Limb (tissue), 2 donors: ENCODE measurements around the gene NPAS4.
A peak's percentile ranks its signal among the peaks of the same experiment; 100 is the strongest.
"Not testable (repeated sequence)": the region's sequence is repeated elsewhere in the genome, so short reads cannot be mapped to it uniquely, and the experiment has no call there.

ENCODE experiments used
- DNase-seq, 2 donors: peaks; one replicate each; pipeline ENCODE4 v3.0.0-alpha.2; 2016; ENCODE audit errors: extremely low spot score in 2 of 2

The NPAS4 gene

DNA sequence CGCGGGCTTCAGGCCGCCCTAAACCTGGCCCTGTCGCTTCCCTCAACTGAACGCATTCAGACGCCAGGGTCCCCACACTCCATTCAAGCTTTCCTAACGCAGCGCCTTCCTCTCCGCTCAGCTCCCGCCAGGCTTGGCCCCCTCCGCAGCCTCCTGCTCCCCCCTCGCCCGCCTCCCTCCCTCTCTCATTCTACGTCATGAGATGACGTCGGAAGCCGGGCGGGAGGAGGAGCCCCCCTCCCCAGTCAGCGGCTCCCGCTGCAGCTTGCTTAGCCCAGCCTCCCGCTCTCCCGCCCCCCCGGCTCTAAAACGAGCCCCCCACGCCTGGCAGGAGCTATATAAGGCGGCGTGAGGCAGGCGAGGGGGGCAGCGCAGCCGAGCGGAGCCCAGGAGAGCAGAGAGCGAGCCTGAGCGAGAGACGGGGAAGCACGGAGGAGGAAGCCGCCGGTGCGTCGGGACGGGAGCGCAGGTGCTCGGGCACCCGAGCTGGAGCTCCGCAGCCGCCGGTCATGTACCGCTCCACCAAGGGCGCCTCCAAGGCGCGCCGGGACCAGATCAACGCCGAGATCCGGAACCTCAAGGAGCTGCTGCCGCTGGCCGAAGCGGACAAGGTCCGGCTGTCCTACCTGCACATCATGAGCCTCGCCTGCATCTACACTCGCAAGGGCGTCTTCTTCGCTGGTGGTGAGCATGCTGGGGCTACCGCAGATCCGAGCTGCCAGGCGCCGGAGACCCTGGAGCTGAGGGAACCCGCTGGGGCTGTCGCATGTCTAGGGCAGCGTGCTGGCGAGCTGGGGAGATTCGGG, at the start of gene NPAS4:
NPAS4 (plus strand) TSS at position 365 of the 806 bp plus-strand sequence; CDS start at position 510, 145 bp downstream.
- DNase-seq, result peak in 1 of 2 donors; percentile 72

DNA sequence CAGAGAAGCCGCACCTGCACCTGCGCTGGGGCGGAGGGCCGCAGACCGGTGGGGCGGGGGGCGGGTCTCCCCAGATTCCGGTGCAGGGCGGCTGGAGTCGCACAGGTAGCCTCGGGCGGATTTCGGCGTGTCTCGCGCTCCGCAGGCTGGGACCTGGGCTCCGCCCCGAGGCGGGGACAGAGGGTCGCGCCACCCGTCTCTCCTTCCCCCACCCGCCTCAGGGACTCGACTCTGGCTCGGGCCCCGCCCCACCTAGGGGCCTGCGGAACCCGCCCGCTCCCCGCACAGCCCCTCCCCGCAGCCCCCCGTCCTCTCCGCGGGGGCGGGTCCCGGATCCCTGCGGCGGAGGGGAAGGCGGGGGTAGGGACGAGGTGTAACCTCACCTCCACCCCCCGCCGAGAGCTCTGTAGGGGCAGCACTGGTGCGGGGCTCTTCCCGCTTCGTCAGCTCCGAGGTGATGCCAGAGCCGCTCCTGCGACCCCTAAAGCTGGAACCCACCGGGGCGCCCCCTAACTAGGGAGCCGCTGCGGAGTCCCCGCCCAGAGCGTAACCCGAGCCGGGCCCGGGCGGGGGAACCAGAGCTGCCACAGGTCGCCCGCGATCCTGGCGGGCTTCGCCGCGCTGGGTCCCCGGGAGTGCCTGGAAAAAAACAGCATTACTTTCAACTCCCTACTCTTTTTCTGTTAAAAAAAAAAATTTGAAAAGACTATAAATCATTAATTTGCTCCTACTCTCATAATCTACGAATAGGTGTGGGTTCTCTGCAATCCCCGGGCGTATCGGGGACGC, 49.0 kb upstream of the NPAS4 start, which contains the start of gene SLC29A2:
SLC29A2 (minus strand) TSS at position 134 of the 789 bp plus-strand sequence. CDS start 169 bp downstream, outside the sequence.
- peak in 1 of 2 donors; percentile 82 for DNase-seq

DNA sequence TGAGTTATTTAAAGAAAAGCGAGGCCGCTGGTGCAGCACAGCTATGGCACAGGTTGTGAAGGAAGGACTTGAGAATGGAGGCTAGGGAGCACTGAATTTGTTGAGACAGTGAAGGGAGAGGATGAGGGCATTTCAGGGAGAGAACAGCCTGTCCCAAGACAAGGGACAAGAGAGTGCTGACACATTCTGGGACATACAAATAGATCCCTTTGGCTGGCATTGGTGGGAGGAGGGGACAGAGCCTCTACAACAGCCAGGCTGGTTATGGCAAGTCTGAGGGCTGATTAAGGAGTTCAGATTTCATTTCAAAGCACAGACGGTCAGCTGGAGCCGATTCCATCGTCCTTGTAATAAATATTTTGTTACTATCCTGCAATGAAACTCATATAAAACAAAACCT, 47.6 kb upstream of the NPAS4 start:
- DNase-seq, result no peak

DNA sequence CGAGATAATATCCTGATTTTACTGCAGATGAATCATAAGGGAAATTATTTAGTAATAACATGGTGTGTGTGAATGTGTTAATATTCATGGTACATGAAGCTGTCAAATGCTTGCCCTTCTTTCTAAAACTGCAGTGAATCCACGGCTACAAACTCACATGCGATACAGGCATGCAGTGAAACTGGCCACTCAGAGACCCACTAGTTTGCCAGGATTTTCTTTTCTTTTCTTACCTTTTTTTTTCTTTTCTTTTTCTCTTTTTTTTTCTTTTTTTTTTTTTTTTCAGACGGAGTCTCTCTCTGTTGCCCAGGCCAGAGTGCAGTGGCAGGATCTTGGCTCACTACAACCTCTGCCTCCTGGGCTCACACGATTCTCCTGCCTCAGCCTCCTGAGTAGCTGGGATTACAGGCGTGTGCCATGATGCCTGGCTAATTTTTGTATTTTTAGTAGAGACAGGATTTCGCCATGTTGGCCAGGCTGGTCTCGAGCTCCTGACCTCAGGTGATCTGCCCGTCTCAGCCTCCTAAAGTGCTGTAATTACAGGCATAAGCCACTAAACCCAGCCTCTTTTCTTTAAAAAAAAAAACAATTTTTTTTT, 47.0 kb upstream of the NPAS4 start:
- DNase-seq, result not testable (repeated sequence)

DNA sequence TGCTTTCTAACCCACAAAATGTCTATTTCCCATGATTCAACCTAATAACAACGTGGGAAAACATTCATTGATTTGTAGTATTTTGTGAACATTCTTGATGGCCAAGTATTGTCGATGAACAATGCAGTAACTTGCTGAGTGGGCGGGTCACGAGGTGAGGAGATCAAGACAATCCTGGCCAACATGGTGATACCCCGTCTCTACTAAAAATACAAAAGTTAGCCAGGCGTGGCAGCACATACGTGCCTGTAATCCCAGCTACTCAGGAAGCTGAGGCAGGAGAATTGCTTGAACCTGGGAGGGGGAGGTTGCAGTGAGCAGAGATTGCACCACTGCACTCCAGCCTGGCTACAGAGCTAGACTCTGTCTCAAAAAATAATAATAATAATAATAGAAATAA, 40.6 kb upstream of the NPAS4 start:
- DNase-seq, result not testable (repeated sequence)

DNA sequence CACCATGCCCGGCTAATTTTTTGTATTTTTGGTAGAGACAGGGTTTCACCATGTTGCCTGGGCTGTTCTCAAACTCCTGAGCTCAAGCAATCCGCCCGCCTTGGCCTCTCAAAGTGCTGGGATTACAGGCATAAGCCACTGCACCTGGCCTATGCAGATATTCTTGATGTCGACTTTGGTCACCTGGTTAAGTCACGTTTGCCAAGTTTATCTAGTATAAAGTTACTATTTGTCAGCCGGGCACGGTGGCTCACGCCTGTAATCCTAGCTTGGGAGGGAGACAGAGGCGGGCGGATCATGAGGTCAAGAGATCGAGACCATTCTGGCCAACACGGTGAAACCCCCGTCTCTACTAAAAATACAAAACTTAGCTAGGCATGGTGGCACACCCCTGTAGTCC, 36.5 kb upstream of the NPAS4 start:
- not testable (repeated sequence) for DNase-seq

DNA sequence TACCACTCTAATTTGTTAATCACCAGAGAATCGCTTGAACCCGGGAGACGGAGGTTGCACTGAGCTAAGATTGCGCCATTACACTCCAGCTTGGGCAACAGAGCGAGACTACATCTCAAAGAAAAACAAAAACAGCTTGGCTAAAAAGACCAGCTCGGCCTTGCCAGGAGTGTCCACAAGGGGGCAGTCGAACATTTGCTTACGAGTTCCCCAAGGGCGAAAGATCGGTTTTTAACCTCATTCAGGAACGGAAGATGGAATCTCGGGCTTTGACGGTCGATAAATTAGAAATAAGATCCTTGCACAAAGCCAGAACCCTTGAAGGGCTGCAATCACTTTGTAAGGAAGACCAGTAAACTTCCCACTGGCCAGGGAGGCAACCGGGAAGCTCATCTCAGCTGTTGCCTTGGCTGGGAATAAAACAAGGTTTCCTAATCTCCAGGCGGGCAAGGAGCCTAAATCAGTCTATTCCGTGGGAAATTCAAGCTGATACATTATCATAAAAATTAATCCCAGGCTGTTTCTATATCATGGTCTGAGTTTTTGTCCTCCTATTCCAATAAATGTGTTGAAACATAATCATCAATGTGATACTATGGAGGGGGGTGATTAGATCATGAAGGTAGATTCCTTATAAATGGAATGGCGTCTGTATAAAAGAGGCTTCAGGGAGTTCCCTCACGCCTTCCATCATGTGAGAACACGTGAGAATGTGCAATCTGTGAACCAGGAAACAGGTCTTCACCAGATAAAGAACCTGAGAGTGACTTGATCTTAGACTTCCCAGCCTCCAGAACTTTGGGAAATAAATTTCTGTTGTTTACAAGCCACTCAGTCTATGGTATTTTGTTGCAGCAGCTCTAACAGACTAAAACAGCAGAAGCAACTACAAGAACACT, 34.4 kb upstream of the NPAS4 start:
- DNase-seq, result peak; percentile 73 to 87

- DNase-seq, result peak in 1 of 2 donors; percentile 34
Measured at GRCh38 chr11:66388780-66389386, 32.0 kb upstream of the NPAS4 start.

GRCh38 chr11:66391322-66391721, 29.5 kb upstream of the NPAS4 start:
- DNase-seq, result no peak

GRCh38 chr11:66393954-66394353, 26.9 kb upstream of the NPAS4 start:
- DNase-seq, result no peak

GRCh38 chr11:66407651-66408050, 13.2 kb upstream of the NPAS4 start:
- no peak for DNase-seq

DNA sequence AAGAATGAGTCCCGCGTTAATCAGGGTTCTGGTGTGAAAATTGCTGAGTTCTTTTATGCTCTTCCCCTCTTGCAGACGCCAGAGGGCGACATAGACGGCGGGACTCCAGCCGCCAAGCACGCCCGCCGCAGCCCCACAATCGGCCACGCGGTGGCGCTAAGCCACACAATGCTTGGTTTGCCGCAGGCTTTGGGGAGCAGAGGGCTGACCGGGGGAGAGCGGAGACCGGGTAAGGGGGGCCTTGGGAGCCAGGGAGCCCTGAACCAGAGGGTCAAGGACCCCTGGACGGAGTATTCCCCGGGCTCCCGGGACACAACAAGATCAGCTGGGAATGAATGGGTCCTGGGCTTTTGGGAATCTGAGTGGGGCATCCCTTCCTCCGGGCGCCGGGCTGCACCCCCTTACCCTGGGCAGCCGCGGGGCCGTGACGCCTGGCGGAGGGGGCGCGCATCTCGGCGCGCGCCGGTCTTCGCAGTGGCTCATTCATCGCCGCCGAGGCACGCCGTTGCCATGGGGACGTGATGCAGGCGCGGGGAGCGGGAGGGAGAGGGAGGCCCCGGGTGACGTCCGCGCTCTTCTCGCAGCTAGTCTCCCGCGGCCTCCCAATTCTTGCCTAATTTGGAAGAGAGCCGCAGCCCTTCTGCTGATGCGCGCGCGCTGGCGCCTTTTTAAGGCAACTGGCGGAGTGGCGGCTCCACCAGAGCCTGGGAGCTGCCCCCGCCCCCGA, 12.2 kb upstream of the NPAS4 start:
- peak; percentile 86 to 98 for DNase-seq

DNA sequence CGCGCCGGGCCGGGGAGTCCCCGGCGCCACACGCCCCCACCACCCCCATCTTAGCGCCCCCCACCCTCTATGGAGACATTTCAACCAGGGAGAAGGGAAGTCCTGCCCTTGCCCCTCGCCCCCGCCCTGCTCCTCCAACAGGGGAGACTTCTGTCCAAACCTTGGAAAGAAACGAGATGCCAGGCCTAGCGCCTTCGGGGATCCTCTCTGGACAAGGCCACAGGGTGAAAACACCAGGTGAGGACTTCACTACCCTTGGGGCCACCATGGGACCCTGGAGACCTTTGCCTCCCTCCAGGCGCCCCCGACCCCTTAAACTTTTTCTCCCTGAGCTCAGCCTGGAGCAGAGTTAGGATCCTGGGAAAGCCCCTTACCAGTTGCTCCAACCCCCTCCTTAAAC, 11.6 kb upstream of the NPAS4 start:
- DNase-seq, result no peak

- DNase-seq, result no peak
Measured at GRCh38 chr11:66410191-66410590, 10.6 kb upstream of the NPAS4 start.

DNA sequence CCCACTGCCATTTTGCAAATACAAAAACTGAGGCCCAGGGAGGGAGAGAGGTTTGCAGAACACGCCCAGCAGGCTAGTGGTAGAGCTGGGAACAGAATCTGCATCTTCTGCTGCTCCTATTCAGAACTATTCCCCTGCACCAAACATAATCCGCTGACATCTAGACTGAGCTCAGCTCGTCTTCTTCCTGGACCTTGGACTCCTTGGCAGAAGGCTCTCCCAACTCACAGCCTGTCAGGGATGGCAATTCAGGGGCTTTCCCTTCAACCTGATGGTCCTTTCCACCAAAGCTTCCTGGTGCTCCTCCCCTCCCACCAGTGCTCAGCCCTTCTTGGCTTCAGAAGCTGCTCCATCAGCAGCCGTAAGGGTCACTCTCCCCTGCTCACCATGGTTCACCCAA, 9.5 kb upstream of the NPAS4 start:
- no peak for DNase-seq

DNA sequence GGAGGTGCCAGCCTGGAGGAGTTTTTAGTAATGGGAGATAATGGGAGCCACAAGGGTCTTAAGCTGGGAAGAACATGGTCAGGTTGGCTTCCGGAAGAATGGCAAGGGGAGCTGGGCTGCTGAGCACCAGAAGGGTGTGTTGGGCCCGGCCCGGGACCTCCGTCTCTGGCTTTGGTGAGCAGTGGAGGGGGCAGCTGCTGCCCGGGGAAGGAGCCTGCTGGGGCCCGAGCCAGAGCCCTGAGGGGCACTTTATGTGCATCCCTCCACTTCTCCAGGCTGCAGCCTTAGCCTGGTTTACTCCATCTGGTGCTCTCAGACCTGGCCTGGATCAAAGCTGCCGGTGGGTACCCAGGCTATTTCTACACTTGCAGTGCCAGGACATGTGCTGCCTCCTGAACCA, 8.7 kb upstream of the NPAS4 start:
- DNase-seq, result no peak

DNA sequence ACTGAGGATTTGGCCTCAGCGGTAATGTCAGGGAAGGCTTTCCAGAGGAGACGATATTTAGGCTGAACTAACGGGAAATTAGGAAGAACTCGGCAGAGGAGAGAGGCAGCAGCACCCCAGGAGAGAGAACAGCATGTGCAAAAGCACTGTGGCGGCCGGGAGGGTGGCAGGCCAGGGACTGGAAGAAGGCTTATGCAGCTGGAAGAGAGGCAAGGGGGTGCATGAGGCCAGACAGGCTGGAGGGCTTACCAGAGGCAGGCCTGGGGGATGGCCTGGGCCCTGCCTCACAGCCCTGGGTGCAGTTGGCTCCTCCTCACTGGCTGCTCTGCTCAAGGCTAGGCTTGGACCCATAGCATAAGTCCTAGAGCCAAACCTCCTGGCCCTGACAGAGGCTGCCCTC, 7.7 kb upstream of the NPAS4 start:
- DNase-seq, result no peak

DNA sequence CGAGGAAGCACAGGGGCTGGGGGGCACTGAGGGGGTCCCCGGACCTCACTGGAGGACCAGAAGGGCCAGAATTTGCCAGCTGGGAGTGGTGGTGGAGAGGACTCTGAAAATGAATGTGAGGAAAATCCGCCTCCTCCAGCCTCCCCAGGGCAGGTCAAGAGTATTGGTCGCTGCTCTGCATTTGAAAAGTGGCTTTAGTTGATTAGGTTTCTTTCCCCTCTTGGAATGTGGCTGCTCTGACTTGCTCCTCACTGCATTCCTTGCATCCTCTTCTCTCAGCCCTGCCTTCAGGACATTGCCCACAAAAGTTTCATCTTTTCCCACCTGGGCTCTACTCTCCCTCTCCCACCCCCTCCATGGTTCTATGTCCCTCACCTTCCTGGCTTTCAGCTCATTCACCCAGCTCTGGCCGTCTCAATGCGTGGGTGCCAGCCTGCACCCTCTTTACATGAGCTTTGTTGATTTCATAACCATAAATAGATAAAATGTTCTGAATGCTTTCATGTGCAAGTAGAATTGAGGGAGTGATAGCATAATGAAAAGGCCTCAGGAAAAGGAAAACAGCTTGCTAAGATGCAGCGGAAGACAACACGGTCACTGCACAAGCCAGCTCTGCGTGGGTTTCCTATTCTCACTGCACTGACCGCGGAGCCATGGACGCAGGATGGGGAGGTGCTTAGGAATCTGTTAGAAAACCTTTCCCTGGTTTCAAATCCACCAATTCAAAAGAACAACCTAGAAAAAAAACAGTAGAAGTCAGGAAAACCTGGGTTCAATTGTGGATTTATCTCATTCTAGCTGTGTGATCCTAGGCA, 6.5 kb upstream of the NPAS4 start:
- DNase-seq, result no peak

DNA sequence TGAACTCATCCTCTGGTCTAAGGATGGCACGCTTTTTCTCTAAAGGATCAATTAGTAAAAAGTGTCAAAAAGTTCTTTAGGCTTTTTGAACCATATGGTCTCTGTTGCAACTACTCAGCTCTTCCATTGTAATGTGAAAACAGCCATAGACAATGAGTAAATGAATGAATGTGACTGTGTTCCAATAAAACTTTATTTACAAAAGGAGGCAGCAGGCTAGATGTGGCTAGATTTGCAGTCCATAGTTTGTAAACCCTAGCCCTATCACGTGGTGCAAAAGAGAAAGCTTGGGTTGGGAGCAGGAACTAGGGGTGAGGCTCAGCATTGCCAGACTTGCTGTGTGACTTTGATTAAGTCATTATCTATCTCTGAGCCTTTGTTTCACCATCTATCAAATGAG, 5.4 kb upstream of the NPAS4 start:
- DNase-seq, result no peak
